Left lung (tissue), 10 donors: Measurements from ENCODE around the gene FAM171A1. TPM values are rescaled to one million over a fixed set of nuclear protein-coding genes. Genes with fewer than 3 reads are reported as not detected.

Experiments used
- ATAC-seq: fragments of 200-7000 bp; cut with Tn5 transposase; one replicate; pipeline ENCODE4 v1.9.1; 2020; ENCODE audit warnings: moderate library complexity
- DNase-seq, 4 donors: peaks; one replicate each; pipeline ENCODE4 v3.0.0-alpha.2; 2013 to 2020
- H3K27ac ChIP-seq, 2 donors: fragments of 200-600 bp; sonication (generic) in 1 of 2; one replicate each; pipeline versions ENCODE4 v1.5.0 to v1.8.0; 2020 to 2021
- H3K27me3 ChIP-seq, 2 donors: fragments of 200-600 bp; sonication (generic) in 1 of 2; one replicate each; pipeline versions ENCODE4 v1.5.0 to v1.8.0; 2020 to 2021
- H3K36me3 ChIP-seq, 2 donors: fragments of 200-600 bp; sonication (generic) in 1 of 2; one replicate each; pipeline versions ENCODE4 v1.5.0 to v1.8.0; 2020 to 2021
- H3K4me1 ChIP-seq, 2 donors: fragments of 200-600 bp; one replicate each; pipeline ENCODE4 v1.8.0; 2021
- H3K4me3 ChIP-seq, 2 donors: fragments of 200-600 bp; sonication (generic) in 1 of 2; one replicate each; pipeline versions ENCODE4 v1.5.0 to v1.8.0; 2020 to 2021; ENCODE audit warnings: mild to moderate bottlenecking in 1 of 2
- H3K9me3 ChIP-seq, 2 donors: fragments of 200-600 bp; sonication (generic) in 1 of 2; one replicate each; pipeline versions ENCODE4 v1.5.0 to v1.8.0; 2020 to 2021
- CTCF ChIP-seq, 2 donors: fragments of 200-600 bp; sonication (generic) in 1 of 2; IDR thresholded peaks; one replicate each; pipeline versions ENCODE4 v1.5.0 to v1.8.0; 2021; ENCODE audit warnings: antibody characterized with exemption in 2 of 2
- intact Hi-C, 2 donors: fragments of 100-400 bp; cut with DNase I; formaldehyde crosslinking; loops; one replicate each; pipeline versions ENCODE4 v1.11.2 to v1.14.2; 2022
- polyA plus RNA-seq, 6 donors: library from polyadenylated mRNA; unstranded; fragments of 120-200 nt; gene quantifications; one replicate each; pipeline ENCODE4 v1.2.1, GENCODE V29; 2013; ENCODE audit not compliant: insufficient read length in 6 of 6
- total RNA-seq, 2 donors: library from RNA; stranded (reverse); fragmentation: NEBNext Ultra II Directional; extraction: Animal tissue kit (Norgen Biotek cat#: 25700); gene quantifications; one replicate each; pipeline ENCODE4 v1.2.1, GENCODE V29; 2021
- donor health status: DM: no; HTN: yes; CAD: no.
- donor health status: DM: no; HTN: no; CAD: no.

FAM171A1 gene
- total and polyA plus RNA-seq, 8 donors, result 13.2 to 77.7 (median 65.1) TPM

GRCh38 chr10:15183689-15184481 is 187.2 kb downstream of the FAM171A1 start:
- Histone ChIP-seq H3K9me3 (no peaks in the 10 kb centered on the region), H3K27ac (no peak overlapping the region), H3K27me3 (no peaks in the 10 kb centered on the region), H3K36me3 (no peaks in the 10 kb centered on the region), H3K4me3 (no peak overlapping the region), H3K4me1 (no peaks in the 10 kb centered on the region)
- TF ChIP-seq CTCF (IDR thresholded peaks at IDR 0.05), result no peak
- ATAC-seq, result no peak
- no peak for DNase-seq
- intact Hi-C loops, result no loop called here

GRCh38 chr10:15182540-15183207 is 188.4 kb downstream of the FAM171A1 start:
- H3K4me1 ChIP-seq, result no peaks in the 10 kb centered on the region
- H3K27ac ChIP-seq, result no peak overlapping the region
- DNase-seq (no peak), ATAC-seq (no peak)
- intact Hi-C loops, result no loop called here
- H3K4me3 ChIP-seq, result no peak overlapping the region
- no peaks in the 10 kb centered on the region for H3K36me3 ChIP-seq
- no peak for TF ChIP-seq CTCF (IDR thresholded peaks at IDR 0.05)
- H3K27me3 ChIP-seq, result no peaks in the 10 kb centered on the region
- no peaks in the 10 kb centered on the region for H3K9me3 ChIP-seq

GRCh38 chr10:15181576-15182156 is 189.4 kb downstream of the FAM171A1 start:
- H3K27ac ChIP-seq, result no peak overlapping the region
- no peak for TF ChIP-seq CTCF (IDR thresholded peaks at IDR 0.05)
- no peaks in the 10 kb centered on the region for H3K27me3 ChIP-seq
- no peaks in the 10 kb centered on the region for H3K36me3 ChIP-seq
- intact Hi-C loops, result no loop called here
- ATAC-seq, result no peak
- no peaks in the 10 kb centered on the region for H3K4me1 ChIP-seq
- no peak for DNase-seq
- no peak overlapping the region for H3K4me3 ChIP-seq
- H3K9me3 ChIP-seq, result no peaks in the 10 kb centered on the region

GRCh38 chr10:15180736-15181135 is 190.4 kb downstream of the FAM171A1 start:
- no peak overlapping the region for H3K27ac ChIP-seq
- H3K27me3 ChIP-seq, result no peaks in the 10 kb centered on the region
- no peaks in the 10 kb centered on the region for H3K9me3 ChIP-seq
- no peak for ATAC-seq
- no peak overlapping the region for H3K4me3 ChIP-seq
- no peak for DNase-seq
- intact Hi-C loops, result no loop called here
- no peaks in the 10 kb centered on the region for H3K36me3 ChIP-seq
- TF ChIP-seq CTCF (IDR thresholded peaks at IDR 0.05), result no peak
- H3K4me1 ChIP-seq, result no peaks in the 10 kb centered on the region

- no peak for ATAC-seq
- no peak for DNase-seq
- Histone ChIP-seq H3K9me3 (no peaks in the 10 kb centered on the region), H3K4me1 (no peaks in the 10 kb centered on the region), H3K36me3 (no peaks in the 10 kb centered on the region), H3K27me3 (no peaks in the 10 kb centered on the region), H3K4me3 (no peak overlapping the region), H3K27ac (no peak overlapping the region)
- TF ChIP-seq CTCF (IDR thresholded peaks at IDR 0.05), result no peak
- intact Hi-C loops, result no loop called here
Measured at GRCh38 chr10:15176269-15176668, 194.8 kb downstream of the FAM171A1 start.
